Testis (tissue), 2 donors: Measurements from ENCODE around the gene PCSK5.

Experiments used
- POLR2A ChIP-seq: fragments of 450-650 bp; IDR thresholded peaks from one replicate; pipeline ENCODE4 v1.6.1; 2017; ENCODE audit warnings: antibody characterized with exemption, mild to moderate bottlenecking, moderate library complexity
- TF ChIP-seq, protein P1 (sequence below), 3 experiments: fragments of 450-650 bp in 2 of 3; fragments of 200-600 bp in 1 of 3; sonication (generic) in 1 of 3; IDR thresholded peaks; one replicate each; pipeline ENCODE4 v1.5.1; 2016 to 2019; ENCODE audit warnings: antibody characterized with exemption in 3 of 3, mild to moderate bottlenecking in 2 of 3, moderate library complexity in 1 of 3

DNA sequence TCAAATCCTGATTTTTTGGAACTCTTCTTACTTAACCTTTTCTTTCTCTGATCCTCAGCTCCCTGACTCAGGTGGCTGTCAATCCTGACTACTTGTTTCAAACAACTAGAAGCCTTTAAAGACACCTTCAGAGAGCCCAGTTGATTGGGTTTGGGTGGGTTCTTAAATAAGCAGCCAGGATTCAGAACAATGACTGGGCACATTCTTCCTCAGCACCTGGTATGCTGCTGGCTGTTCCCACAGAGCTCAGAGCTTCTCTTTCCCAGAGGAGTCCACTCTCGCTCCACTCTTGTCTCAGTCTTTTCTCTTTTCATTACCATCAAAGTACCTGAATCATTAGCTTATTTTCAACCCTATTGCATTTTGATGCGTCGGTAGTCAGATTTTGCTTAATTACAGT lies 22.5 kb downstream of the PCSK5 start:
- TF ChIP-seq POLR2A: no peak
- TF ChIP-seq, protein P1, sequence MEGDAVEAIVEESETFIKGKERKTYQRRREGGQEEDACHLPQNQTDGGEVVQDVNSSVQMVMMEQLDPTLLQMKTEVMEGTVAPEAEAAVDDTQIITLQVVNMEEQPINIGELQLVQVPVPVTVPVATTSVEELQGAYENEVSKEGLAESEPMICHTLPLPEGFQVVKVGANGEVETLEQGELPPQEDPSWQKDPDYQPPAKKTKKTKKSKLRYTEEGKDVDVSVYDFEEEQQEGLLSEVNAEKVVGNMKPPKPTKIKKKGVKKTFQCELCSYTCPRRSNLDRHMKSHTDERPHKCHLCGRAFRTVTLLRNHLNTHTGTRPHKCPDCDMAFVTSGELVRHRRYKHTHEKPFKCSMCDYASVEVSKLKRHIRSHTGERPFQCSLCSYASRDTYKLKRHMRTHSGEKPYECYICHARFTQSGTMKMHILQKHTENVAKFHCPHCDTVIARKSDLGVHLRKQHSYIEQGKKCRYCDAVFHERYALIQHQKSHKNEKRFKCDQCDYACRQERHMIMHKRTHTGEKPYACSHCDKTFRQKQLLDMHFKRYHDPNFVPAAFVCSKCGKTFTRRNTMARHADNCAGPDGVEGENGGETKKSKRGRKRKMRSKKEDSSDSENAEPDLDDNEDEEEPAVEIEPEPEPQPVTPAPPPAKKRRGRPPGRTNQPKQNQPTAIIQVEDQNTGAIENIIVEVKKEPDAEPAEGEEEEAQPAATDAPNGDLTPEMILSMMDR (IDR thresholded peaks at IDR 0.05): no peak
